ENCODE results near the gene FAU. TPM values are rescaled to one million over a fixed set of nuclear protein-coding genes. Genes with fewer than 3 reads are reported as not detected.
A peak's percentile ranks its signal among the peaks of the same experiment; 100 is the strongest.

FAU gene
- total and polyA plus RNA-seq, 9 of the 15 experiments (the other 6 are each of a cell fraction or from before 2014, with no cell fraction given), result 433 to 1,827 (median 942) TPM

GRCh38 chr11:65121865-65122696 lies at the start of gene FAU, which contains the start of gene MRPL49 (continued):
- no peak for TF ChIP-seq ZNF512 (tag; IDR thresholded peaks at IDR 0.05)
- no peak; the same call in 1 of the 2 replicates for TF ChIP-seq USF1 (CRISPR knock-in tag; IDR thresholded peaks at IDR 0.05)
- TF ChIP-seq DACH1 (IDR thresholded peaks at IDR 0.05; ENCODE audit: partially characterized antibody), result no peak
- TF ChIP-seq ARID4B (CRISPR knock-in tag; IDR thresholded peaks at IDR 0.05), result 0 out of 2 replicates have a peak, but pooled peaks have one; percentile 8
- TF ChIP-seq TGIF2 (CRISPR knock-in tag; IDR thresholded peaks at IDR 0.05), result no peak
- 0 out of 2 replicates have a peak, but pooled peaks have one; percentile 4 for TF ChIP-seq ZBTB33 (CRISPR knock-in tag; IDR thresholded peaks at IDR 0.05)
- TF ChIP-seq NR0B1 (IDR thresholded peaks at IDR 0.05; ENCODE audit: partially characterized antibody), result no peak
- TF ChIP-seq CTCFL (IDR thresholded peaks at IDR 0.05; ENCODE audit: borderline replicate concordance, insufficient read depth, low read depth, low read length, poor library complexity, severe bottlenecking), result no peak
- no peak for TF ChIP-seq ARID3B (CRISPR knock-in tag; IDR thresholded peaks at IDR 0.05; ENCODE audit: borderline replicate concordance)
- TF ChIP-seq NFATC3 (IDR thresholded peaks at IDR 0.05), result no peak
- peak; percentile 95 for TF ChIP-seq POLR2A (conservative IDR thresholded peaks at IDR 0.05)
